Suprapubic skin (tissue), 4 donors: Measurements from ENCODE around the gene AP1G2.

Experiments used
- EP300 ChIP-seq: sonication (generic); formaldehyde crosslinking; IDR thresholded peaks from one replicate; pipeline ENCODE4 v1.6.1; 2017; ENCODE audit warnings: antibody characterized with exemption
- POLR2A ChIP-seq, 2 donors: fragments of 450-650 bp; IDR thresholded peaks; one replicate each; pipeline ENCODE4 v1.6.1; 2017; ENCODE audit warnings: antibody characterized with exemption in 2 of 2, mild to moderate bottlenecking in 2 of 2, moderate library complexity in 2 of 2
- POLR2AphosphoS5 ChIP-seq, 3 donors: sonication (generic); formaldehyde crosslinking; IDR thresholded peaks; one replicate each; pipeline ENCODE4 v1.6.1; 2017; ENCODE audit warnings: antibody characterized with exemption in 3 of 3
- TF ChIP-seq, protein P1 (sequence below), 2 donors: fragments of 200-600 bp in 1 of 2; fragments of 450-650 bp in 1 of 2; sonication (generic) in 1 of 2; IDR thresholded peaks; one replicate each; pipeline ENCODE4 v1.5.1; 2016 to 2019; ENCODE audit warnings: antibody characterized with exemption in 2 of 2, mild to moderate bottlenecking in 1 of 2, moderate library complexity in 1 of 2

GRCh38 chr14:23564181-23564812, 3.3 kb downstream of the AP1G2 start:
- TF ChIP-seq, protein P1, sequence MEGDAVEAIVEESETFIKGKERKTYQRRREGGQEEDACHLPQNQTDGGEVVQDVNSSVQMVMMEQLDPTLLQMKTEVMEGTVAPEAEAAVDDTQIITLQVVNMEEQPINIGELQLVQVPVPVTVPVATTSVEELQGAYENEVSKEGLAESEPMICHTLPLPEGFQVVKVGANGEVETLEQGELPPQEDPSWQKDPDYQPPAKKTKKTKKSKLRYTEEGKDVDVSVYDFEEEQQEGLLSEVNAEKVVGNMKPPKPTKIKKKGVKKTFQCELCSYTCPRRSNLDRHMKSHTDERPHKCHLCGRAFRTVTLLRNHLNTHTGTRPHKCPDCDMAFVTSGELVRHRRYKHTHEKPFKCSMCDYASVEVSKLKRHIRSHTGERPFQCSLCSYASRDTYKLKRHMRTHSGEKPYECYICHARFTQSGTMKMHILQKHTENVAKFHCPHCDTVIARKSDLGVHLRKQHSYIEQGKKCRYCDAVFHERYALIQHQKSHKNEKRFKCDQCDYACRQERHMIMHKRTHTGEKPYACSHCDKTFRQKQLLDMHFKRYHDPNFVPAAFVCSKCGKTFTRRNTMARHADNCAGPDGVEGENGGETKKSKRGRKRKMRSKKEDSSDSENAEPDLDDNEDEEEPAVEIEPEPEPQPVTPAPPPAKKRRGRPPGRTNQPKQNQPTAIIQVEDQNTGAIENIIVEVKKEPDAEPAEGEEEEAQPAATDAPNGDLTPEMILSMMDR (IDR thresholded peaks at IDR 0.05) = no peak
- TF ChIP-seq EP300 (no peak), POLR2AphosphoS5 (IDR thresholded peaks at IDR 0.05) (no peak), POLR2A (IDR thresholded peaks at IDR 0.05) (no peak)
